RWPE1 (cell line): Measurements from ENCODE around the gene ARHGEF25.
"Not testable (repeated sequence)": the region's sequence is repeated elsewhere in the genome, so short reads cannot be mapped to it uniquely, and the experiment has no call there.

Experiments used
- CTCF ChIA-PET: fragments of 350-600 bp; sonication (Branson Sonifier 250); formaldehyde crosslinking; extraction: SDS; loops from one replicate; lab custom pipeline; 2021; lab: Yijun Ruan, JAX
- POLR2A ChIA-PET: fragments of 400-600 bp; formaldehyde crosslinking; extraction: SDS; loops from one replicate; lab custom pipeline; 2020; ENCODE audit warnings: antibody characterized with exemption; ENCODE audit not compliant: low non-redundant PET; lab: Yijun Ruan, JAX
- DNase-seq: peaks from one replicate; pipeline ENCODE4 v3.0.0; 2012; ENCODE audit warnings: low spot score
- H3K27ac ChIP-seq: fragments of 450-650 bp; 2 replicates; pipeline ENCODE4 v1.5.1; 2017
- TF ChIP-seq, protein P1 (sequence below): fragments of 450-650 bp; conservative IDR thresholded peaks from 2 replicates; pipeline ENCODE4 v1.5.1; 2017; ENCODE audit warnings: low read depth, mild to moderate bottlenecking

Gene ARHGEF25

GRCh38 chr12:57611108-57611826 lies at the start of gene ARHGEF25:
TSS of gene ARHGEF25 (plus strand) at chr12:57611435. CDS start at chr12:57611895, 460 bp downstream.
- TF ChIP-seq, protein P1, sequence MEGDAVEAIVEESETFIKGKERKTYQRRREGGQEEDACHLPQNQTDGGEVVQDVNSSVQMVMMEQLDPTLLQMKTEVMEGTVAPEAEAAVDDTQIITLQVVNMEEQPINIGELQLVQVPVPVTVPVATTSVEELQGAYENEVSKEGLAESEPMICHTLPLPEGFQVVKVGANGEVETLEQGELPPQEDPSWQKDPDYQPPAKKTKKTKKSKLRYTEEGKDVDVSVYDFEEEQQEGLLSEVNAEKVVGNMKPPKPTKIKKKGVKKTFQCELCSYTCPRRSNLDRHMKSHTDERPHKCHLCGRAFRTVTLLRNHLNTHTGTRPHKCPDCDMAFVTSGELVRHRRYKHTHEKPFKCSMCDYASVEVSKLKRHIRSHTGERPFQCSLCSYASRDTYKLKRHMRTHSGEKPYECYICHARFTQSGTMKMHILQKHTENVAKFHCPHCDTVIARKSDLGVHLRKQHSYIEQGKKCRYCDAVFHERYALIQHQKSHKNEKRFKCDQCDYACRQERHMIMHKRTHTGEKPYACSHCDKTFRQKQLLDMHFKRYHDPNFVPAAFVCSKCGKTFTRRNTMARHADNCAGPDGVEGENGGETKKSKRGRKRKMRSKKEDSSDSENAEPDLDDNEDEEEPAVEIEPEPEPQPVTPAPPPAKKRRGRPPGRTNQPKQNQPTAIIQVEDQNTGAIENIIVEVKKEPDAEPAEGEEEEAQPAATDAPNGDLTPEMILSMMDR, result no peak
- ChIA-PET CTCF (interaction anchor here (2.6 kb wide), 1 partner anchor 28 kb away, joined by 6 read pairs; no protein-coding TSS in a partner anchor), POLR2A (interaction anchor here (0.6 to 0.7 kb wide), 2 partner anchors 8 to 20 kb away, joined by 3 to 5 read pairs; no protein-coding TSS in a partner anchor)
- peak within 1 kb of the TSS; percentile 59 for H3K27ac ChIP-seq
- DNase-seq, result peak; percentile 51

DNA sequence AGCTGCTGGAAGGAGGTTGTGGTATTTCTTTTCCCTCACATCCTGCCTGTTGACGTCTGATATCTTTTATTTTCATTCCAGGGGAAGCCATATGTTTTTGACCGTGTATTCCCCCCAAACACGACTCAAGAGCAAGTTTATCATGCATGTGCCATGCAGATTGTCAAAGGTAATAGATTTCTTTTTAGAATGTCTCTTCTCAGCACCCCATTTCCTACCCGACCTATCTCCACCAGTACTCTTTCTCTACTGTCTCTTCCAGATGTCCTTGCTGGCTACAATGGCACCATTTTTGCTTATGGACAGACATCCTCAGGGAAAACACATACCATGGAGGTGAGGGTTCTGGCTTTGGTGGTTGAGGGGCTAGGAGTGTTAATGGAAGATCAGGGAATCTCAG lies 47.9 kb upstream of the ARHGEF25 start:
- CTCF ChIA-PET, result no interaction called here
- H3K27ac ChIP-seq, result no peak overlapping the region
- TF ChIP-seq, protein P1, result no peak
- DNase-seq, result no peak
- POLR2A ChIA-PET, result no interaction called here

DNA sequence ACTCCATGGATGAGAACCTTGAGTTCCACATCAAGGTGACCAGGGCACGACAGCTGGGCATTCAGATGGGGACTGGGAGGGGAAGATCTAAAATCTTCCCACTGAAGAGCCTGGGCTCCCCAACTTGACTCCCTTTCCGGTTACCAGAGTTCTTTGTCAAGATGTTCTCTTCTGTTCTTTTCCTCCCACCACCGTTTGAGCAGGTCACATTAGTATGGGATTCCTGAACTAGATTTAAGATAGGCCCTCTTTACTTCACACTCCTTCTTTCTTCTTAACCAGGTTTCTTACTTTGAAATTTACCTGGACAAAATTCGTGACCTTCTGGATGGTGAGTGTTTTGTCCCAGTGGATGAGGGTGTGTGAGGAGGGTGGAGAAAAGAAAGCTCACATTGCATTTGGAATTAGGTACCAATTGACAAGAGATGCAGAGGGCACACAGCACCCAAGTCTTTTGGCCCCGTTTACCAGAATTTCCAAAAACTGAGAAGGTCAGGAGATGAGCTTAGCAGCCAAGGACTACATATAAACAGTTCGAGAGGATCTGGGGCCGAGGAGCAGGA lies 47.0 kb upstream of the ARHGEF25 start:
- DNase-seq, result no peak
- POLR2A ChIA-PET, result no interaction called here
- no peak overlapping the region for H3K27ac ChIP-seq
- TF ChIP-seq, protein P1, result no peak
- CTCF ChIA-PET, result interaction anchor here (0.6 to 1.1 kb wide), 4 partner anchors 19 to 81 kb away, joined by 3 to 5 read pairs (median 3); partner anchors contain the start of gene B4GALNT1

GRCh38 chr12:57568838-57569237 lies 42.4 kb upstream of the ARHGEF25 start:
- DNase-seq, result no peak
- POLR2A ChIA-PET, result no interaction called here
- TF ChIP-seq, protein P1, result no peak
- no peak overlapping the region for H3K27ac ChIP-seq
- CTCF ChIA-PET, result interaction anchor here (0.9 kb wide), 1 partner anchor 15 kb away, joined by 3 read pairs; no protein-coding TSS in a partner anchor

- H3K27ac ChIP-seq, result no peak overlapping the region
- CTCF ChIA-PET, result interaction anchor here (2.3 kb wide), 1 partner anchor 13 kb away, joined by 14 read pairs; no protein-coding TSS in a partner anchor
- POLR2A ChIA-PET, result no interaction called here
- DNase-seq, result no peak
- TF ChIP-seq, protein P1, result no peak
Measured at GRCh38 chr12:57569858-57570257, 41.4 kb upstream of the ARHGEF25 start.

DNA sequence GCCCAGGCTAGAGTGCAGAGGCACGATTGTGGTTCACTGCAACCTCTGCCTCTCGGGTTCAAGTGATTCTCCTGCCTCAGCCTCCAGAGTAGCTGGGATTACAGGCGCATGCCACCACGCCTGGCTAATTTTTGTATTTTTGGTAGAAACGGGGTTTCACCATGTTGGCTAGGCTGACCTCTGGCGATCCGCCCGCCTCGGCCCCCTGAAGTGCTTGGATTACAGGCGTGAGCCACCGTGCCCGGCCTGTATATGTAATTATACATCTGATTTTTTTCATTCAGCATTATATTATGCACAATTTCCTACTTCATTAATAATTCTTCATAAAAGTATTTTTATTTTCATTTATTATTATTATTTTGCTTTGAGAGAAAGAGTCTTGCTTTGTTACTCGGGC lies 40.8 kb upstream of the ARHGEF25 start:
- POLR2A ChIA-PET, DNase-seq, H3K27ac ChIP-seq: not testable (repeated sequence)
- CTCF ChIA-PET, result interaction anchor here (1.1 to 2.3 kb wide), 2 partner anchors 13 to 62 kb away, joined by 3 to 14 read pairs; partner anchors contain the start of gene B4GALNT1
